ENCODE measurements around the gene HIVEP1. TPM values are rescaled to one million over a fixed set of nuclear protein-coding genes. Genes with fewer than 3 reads are reported as not detected.

The HIVEP1 gene
- total and polyA plus RNA-seq, 2 of the 13 experiments (the other 11 are each of a cell fraction or from before 2014, with no cell fraction given), result 7.4 to 9.9 TPM

DNA sequence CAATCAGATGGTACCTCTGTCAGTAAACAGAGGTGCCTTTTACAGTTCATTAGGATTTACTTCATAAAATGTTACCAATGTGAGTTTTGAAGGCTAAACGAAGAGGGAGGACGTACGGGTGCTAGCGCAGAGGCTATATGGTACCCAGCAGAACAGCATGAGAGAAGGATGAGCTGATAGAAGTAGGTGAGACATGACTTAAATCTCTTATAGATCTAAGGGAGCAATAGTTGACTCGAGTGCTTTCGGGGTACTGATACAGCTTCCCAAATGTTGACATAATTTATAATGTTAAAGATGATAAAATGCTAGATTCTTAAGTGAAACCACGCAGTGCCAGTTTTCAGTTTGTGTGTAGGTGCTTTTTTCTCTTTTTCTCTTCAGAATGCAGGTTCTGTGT, 72.6 kb downstream of the HIVEP1 start:
- DNase-seq (ENCODE audit: low spot score) (no peak), ATAC-seq (no peak), FAIRE-seq (no peak)
- Histone ChIP-seq H3K4me1 (ENCODE audit: insufficient read depth, low read length) (no peaks in the 10 kb centered on the region), H3K79me2 (ENCODE audit: insufficient read depth, low read length) (no peaks in the 10 kb centered on the region), H3K4me3 (replicated peaks in 1 of 3; ENCODE audit: insufficient read depth in 1 of 3, low read depth in 2 of 3, low read length in 3 of 3) (no peak overlapping the region), H3K36me3 (replicated peaks in 1 of 2; ENCODE audit: control insufficient read depth in 1 of 2, insufficient read depth in 2 of 2, low read length in 2 of 2) (no peaks in the 10 kb centered on the region; a peak in 1 of 5 replicates), H2AFZ (ENCODE audit: low read length) (no peak overlapping the region), H3K9me3 (ENCODE audit: low read length) (no peaks in the 10 kb centered on the region), H3K27me3 (ENCODE audit: control insufficient read depth in 1 of 2, insufficient read depth in 2 of 2, low read length in 2 of 2) (no peaks in the 10 kb centered on the region), H4K20me1 (ENCODE audit: insufficient read depth, low read length) (peaks cover 3% of the 10 kb centered on the region; the same call in 1 of the 2 replicates), H3K9ac (ENCODE audit: insufficient read depth, low read depth, low read length) (no peak overlapping the region), H3K4me2 (ENCODE audit: low read depth, low read length) (no peak overlapping the region), H3K27ac (ENCODE audit: extremely low read length, insufficient read depth, low read length) (no peak overlapping the region)
- 63% methylated on average over 7 of the region's 7 CpGs for WGBS (ENCODE audit: low lambda C conversion rate)
- TF ChIP-seq MXD4 (CRISPR knock-in tag; IDR thresholded peaks at IDR 0.05), result no peak
- TF ChIP-seq TBL1XR1 (IDR thresholded peaks at IDR 0.05; ENCODE audit: borderline replicate concordance, low read length, partially characterized antibody), result no peak
- TF ChIP-seq ZNF562 (CRISPR knock-in tag; IDR thresholded peaks at IDR 0.05; ENCODE audit: borderline replicate concordance), result no peak
- TF ChIP-seq FOSL1 (CRISPR knock-in tag; IDR thresholded peaks at IDR 0.05; ENCODE audit: borderline replicate concordance), result no peak
- no peak for TF ChIP-seq ZNF367 (CRISPR knock-in tag; IDR thresholded peaks at IDR 0.05; ENCODE audit: borderline replicate concordance)
- no peak for TF ChIP-seq ZFP37 (CRISPR knock-in tag; IDR thresholded peaks at IDR 0.05; ENCODE audit: borderline replicate concordance)
- no peak for TF ChIP-seq GATA4 (IDR thresholded peaks at IDR 0.05; ENCODE audit: borderline replicate concordance, low read depth)
- TF ChIP-seq ATF7 (IDR thresholded peaks at IDR 0.05), result no peak
- no peak for TF ChIP-seq ATF7 (CRISPR knock-in tag; IDR thresholded peaks at IDR 0.05)
- TF ChIP-seq ZNF841 (CRISPR knock-in tag; IDR thresholded peaks at IDR 0.05; ENCODE audit: borderline replicate concordance), result no peak
- no peak for TF ChIP-seq PHF5A (CRISPR knock-in tag; IDR thresholded peaks at IDR 0.05; ENCODE audit: low read depth, unreplicated experiment)
- TF ChIP-seq SP1 (IDR thresholded peaks at IDR 0.05), result no peak
- no peak for TF ChIP-seq SP1 (CRISPR knock-in tag; IDR thresholded peaks at IDR 0.05)
- CTCF ChIA-PET (ENCODE audit: low intra/inter-chr PET ratio, low total read pairs), result no interaction called here
- no TSS peak for BruUV-seq (replicated peaks)
- intact Hi-C loops (cut with micrococcal nuclease; ENCODE audit: unreplicated experiment), result no loop called here
- in situ Hi-C loops (cut with HindIII; ENCODE audit: extremely low pct_ligation_motif_present, low pct_unique_long_range_greater_than_20kb), result no loop called here
- POLR2A ChIA-PET, result no interaction called here

Data from HepG2 (cell line).